Esophagus squamous epithelium (tissue), 4 donors: ENCODE results near the gene TPBG.

Source experiments
- CTCF ChIP-seq, 6 experiments: fragments of 450-650 bp in 4 of 6; fragments of 200-600 bp in 2 of 6; sonication (generic) in 2 of 6; IDR thresholded peaks; one replicate each; pipeline ENCODE4 v1.5.1; 2016 to 2019; ENCODE audit warnings: antibody characterized with exemption in 6 of 6, mild to moderate bottlenecking in 4 of 6, moderate library complexity in 4 of 6
- POLR2A ChIP-seq, 4 donors: fragments of 450-650 bp; IDR thresholded peaks; one replicate each; pipeline ENCODE4 v1.6.1; 2017; ENCODE audit warnings: antibody characterized with exemption in 4 of 4, mild to moderate bottlenecking in 4 of 4, moderate library complexity in 3 of 4

- no peak for TF ChIP-seq CTCF (IDR thresholded peaks at IDR 0.05)
- TF ChIP-seq POLR2A (IDR thresholded peaks at IDR 0.05): no peak
Observed at GRCh38 chr6:82385102-82385501, 21.5 kb downstream of the TPBG start.
